ENCODE results near the gene HSD11B2.
A peak's percentile ranks its signal among the peaks of the same experiment; 100 is the strongest.

The HSD11B2 gene

GRCh38 chr16:67430977-67431774, at the start of gene HSD11B2:
HSD11B2 (plus strand) TSS chr16:67431121; CDS start chr16:67431249, 128 bp downstream.
- DNase-seq: peak; percentile 8

- no peak for DNase-seq
Measured at GRCh38 chr16:67383284-67383683, 47.6 kb upstream of the HSD11B2 start.

DNA sequence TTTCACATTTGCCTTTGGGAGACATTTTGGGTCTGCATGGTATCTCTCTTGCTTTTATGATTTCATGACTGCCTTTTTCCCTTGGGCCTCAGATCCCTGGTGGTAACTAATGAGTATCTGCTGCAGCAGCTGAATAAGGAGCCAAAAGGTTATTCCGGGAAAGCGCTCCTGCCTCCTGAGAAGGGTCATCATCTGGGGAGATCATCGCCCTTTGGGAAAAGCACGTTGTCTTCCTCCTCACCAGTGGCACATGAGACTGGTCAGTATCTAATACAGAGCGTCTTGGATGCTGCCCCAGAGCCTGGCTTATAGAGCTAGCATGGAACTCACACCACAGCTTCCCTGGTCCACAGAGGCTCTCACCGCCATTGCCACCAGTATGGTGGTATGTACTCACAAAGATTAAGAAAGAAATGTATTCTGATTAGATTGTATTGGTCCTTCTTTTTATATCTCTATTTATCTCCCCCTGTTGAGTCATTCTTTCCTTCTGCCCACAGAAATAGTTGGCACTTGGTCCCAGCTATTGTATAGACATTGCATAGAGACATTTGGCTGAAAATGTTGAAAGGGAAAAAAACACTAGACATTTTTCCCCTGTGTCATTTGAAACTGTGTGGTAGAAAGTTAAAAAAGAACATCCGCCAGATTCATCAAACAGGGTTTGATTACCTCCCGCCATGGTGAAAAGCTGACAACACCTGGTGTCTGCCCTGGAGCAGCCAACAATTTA, 46.0 kb upstream of the HSD11B2 start:
- DNase-seq: no peak

GRCh38 chr16:67386861-67387455, 44.0 kb upstream of the HSD11B2 start:
- DNase-seq: no peak

- no peak for DNase-seq
Measured at GRCh38 chr16:67387479-67388079, 43.3 kb upstream of the HSD11B2 start.

DNA sequence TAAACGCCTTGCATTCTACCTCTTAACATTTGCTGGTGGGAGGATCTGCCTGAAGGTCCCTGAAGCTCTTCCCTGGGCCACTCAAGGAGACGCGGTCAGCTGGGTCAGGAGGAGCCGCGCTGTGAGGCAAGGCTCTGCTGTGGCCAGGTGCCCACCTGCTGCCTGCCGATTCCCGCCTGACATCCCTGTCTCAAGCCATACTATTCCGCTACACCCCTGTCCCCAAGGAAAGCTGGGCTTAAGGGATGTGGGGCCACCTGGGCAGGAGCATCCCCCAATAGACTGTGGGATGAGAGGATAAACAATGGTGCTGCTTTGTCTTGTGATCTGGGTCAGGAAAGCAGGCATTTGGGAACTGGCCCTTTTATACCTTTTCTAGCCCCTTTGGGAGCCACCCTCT, 42.7 kb upstream of the HSD11B2 start:
- no peak for DNase-seq

- DNase-seq: no peak
Measured at GRCh38 chr16:67388591-67388990, 42.3 kb upstream of the HSD11B2 start.

DNA sequence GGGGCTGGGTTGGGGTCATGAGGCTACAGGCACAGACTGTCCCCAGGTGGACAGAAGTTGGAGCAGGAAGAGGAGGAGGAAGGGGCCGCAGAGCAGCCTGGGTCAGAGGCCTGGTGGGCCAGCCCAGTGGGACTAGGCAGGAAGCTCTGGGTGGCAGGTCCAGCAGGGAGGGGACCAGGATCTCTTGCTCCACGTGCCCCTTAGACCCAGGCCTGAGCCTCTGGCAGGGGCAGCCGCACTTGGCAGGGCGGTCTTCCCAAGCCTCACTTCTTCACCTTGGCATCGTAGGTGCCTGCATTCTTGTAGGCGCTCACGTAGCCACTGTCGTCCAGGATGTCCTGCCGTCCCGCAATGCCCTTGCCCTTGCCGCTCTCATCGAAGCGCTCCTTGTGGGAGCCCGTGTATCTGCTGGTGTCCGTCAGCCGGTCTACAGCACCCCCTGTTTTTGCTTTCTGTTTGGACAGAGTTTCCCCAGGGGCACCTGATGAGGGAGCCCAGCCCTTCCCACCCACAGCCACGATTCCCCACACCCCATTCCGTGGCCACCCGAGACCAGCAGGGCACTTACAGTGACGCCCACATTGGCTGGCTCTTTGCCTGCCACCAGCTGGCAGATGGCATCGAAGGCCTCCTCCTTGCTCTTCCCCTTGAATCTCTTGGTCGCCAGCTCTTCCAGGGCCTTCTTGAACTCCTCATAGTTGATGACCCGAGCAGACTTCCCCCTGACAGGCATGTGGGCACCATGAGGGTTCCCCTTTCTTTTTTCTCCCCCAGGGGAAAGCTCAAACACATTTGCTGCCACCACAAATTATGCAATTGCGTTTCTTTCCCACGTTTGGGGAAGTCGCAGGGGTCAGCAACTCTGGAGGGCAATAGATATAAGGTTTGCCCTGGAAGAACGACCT, 40.8 kb upstream of the HSD11B2 start:
- DNase-seq: no peak

- DNase-seq: no peak
Measured at GRCh38 chr16:67390816-67391423, 40.0 kb upstream of the HSD11B2 start.

DNA sequence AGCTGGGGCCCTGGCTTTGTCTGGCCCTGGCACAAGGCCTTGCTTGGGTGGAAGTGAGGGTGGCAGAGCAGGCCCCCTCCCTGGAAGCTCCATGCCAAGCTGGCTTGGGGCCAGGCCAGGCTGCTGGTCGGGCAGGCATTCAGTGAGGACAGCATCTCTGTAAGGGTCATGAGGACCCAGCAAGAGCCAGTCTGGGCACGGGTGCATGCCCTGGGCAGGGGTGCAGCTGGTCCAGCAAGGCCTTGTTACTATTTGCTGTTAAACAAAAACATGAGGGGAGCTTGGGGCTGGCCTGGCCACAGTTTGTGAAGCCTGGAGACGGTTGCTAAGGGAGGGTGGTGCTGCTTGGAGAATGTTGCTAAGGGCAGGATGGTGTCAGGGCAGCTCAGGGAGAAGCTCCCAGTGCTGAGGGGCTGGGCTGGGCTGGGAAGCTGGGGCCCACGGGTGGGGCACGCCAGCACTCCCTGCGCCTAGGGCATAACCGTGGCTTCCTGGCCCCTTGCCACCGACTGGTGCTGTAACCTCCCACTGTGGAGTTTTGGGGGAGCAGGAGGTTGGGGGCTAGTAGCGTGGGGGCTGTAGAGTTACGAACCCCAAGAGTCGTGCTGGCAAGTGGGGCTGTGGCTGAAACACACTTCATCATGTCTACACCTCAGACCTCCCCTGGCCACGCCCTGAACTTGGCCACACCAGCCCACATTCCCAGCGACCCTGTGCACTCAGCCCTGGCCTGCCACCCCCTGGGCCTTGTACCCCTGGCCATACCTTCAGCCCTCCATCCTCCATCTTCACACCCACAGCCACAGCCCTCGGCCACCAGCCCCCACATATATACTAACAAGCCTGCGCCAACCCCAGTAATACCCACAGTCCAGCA, 39.3 kb upstream of the HSD11B2 start:
- no peak for DNase-seq

GRCh38 chr16:67392301-67393059, 38.4 kb upstream of the HSD11B2 start:
- no peak for DNase-seq

DNA sequence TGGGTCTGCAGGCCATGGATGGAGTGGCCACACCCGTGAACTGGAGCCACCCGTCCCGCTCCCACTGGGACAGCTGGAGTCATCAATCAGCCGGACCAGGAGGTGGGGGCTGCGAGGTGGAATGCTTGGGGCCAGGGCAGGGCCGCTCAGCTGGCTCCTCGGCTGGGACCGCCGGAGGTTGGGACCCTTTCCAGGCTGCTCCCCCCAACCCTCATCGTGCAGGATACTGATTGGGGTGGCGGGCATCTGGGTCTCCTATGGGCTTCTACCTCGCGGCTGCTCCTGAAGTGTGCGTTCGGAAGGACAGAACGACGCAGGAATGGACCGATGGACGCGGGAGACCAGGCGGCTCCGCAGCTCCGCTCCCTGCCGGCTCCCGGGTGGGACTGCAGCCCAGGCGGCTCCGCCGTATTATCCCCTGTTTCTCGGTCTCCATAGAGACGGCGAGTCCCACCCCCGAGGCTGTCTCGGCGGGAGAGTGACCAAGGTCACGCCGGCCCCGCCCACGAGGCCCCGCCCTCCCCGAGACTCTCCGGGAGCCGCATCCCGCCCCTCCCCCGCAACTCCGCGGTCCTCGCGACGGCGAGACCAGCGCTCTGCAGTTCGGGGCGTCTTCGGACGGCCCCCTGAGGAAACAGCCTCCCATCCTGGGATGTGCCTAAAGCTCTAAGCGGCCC, 37.7 kb upstream of the HSD11B2 start, which contains the start of gene TPPP3:
TSS of gene TPPP3 (minus strand) at position 388 of the 677 bp plus-strand sequence. CDS start 2,387 bp downstream, outside the sequence.
- peak; percentile 61 for DNase-seq

GRCh38 chr16:67393788-67394154, 37.1 kb upstream of the HSD11B2 start:
- no peak for DNase-seq

- DNase-seq: no peak
Measured at GRCh38 chr16:67394155-67395104, 36.5 kb upstream of the HSD11B2 start.

DNA sequence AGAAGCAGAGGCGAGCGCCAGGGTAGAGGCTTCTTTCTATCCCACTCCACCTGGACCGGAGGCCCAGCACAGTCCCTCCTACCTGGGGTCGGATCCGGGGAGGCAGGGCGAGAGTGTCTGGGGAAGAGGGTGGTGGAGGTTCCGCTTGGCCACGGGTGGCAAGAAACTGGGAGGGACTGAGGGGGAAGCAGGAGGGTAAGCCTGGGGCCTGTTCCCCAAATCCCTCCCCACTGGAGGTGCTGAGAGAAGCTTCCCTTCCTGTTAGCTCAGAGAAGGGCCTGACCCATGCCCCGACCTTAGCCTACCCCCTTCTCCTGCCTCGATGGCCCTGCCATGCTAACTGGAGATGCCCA, 35.8 kb upstream of the HSD11B2 start:
- DNase-seq: no peak

- DNase-seq: peak; percentile 15
Measured at GRCh38 chr16:67395458-67396158, 35.3 kb upstream of the HSD11B2 start.

Measured in NCI-H774 (cell line).